ENCODE measurements around the gene UNC5A.

DNA sequence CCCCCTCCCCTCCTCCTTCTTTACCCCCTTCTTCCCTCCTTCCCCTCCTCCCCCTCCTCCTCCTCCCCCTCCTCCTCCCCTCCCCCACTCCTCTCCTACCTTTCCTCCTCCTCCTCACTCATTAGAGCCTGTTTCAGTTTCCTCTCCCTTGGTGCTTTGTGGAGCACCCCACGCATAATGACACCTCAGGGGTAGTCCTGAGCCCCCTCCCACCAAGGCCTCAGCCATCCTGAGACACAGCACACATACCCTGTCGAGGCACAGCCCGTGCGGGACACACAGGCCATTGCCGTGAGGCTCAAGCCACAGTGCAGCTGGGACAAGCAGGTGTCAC, 53.4 kb downstream of the UNC5A start:
- TF ChIP-seq, protein P1, sequence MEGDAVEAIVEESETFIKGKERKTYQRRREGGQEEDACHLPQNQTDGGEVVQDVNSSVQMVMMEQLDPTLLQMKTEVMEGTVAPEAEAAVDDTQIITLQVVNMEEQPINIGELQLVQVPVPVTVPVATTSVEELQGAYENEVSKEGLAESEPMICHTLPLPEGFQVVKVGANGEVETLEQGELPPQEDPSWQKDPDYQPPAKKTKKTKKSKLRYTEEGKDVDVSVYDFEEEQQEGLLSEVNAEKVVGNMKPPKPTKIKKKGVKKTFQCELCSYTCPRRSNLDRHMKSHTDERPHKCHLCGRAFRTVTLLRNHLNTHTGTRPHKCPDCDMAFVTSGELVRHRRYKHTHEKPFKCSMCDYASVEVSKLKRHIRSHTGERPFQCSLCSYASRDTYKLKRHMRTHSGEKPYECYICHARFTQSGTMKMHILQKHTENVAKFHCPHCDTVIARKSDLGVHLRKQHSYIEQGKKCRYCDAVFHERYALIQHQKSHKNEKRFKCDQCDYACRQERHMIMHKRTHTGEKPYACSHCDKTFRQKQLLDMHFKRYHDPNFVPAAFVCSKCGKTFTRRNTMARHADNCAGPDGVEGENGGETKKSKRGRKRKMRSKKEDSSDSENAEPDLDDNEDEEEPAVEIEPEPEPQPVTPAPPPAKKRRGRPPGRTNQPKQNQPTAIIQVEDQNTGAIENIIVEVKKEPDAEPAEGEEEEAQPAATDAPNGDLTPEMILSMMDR (IDR thresholded peaks at IDR 0.05 in 2 of 3, conservative IDR thresholded peaks at IDR 0.05 in 1 of 3; ENCODE audit: borderline replicate concordance in 1 of 3, insufficient read depth in 1 of 3, low read depth in 2 of 3, low read length in 2 of 3) = no peak
- TF ChIP-seq TCF7L2 (IDR thresholded peaks at IDR 0.05; ENCODE audit: borderline replicate concordance, extremely low read depth, insufficient read depth, insufficient read length) (no peak), ZNF274 (IDR thresholded peaks at IDR 0.05; ENCODE audit: low read depth, low read length) (no peak), POLR2A (IDR thresholded peaks at IDR 0.05; ENCODE audit: borderline replicate concordance, extremely low read depth, insufficient read depth, insufficient read length) (no peak), RAD21 (IDR thresholded peaks at IDR 0.05; ENCODE audit: low read depth) (no peak), POLR2AphosphoS5 (IDR thresholded peaks at IDR 0.05; ENCODE audit: low read depth, low read length) (no peak)
